H9 (cell line): ENCODE data around the gene ASB4. TPM values are rescaled to one million over a fixed set of nuclear protein-coding genes. Genes with fewer than 3 reads are reported as not detected.

ENCODE experiments used
- DNase-seq: peaks from one replicate; pipeline ENCODE4 v3.0.0-alpha.2; 2017
- H2AFZ ChIP-seq: one replicate; pipeline ENCODE4 v1.6.1; 2013; ENCODE audit warnings: mild to moderate bottlenecking, low read length, control low read depth, moderate library complexity
- H2AK5ac ChIP-seq: 2 replicates; pipeline ENCODE4 v1.6.1; 2013; ENCODE audit warnings: low read length, control low read depth, mixed read lengths; ENCODE audit not compliant: insufficient read length
- H2BK120ac ChIP-seq: one replicate; pipeline ENCODE4 v1.6.1; 2013; ENCODE audit warnings: low read depth, mild to moderate bottlenecking, low read length, control low read depth, inconsistent platforms; ENCODE audit not compliant: poor library complexity, severe bottlenecking
- H2BK12ac ChIP-seq: 2 replicates; pipeline ENCODE4 v1.6.1; 2013; ENCODE audit warnings: low read length, control low read depth, mixed read lengths, low read depth; ENCODE audit not compliant: insufficient read length
- H2BK15ac ChIP-seq: 2 replicates; pipeline ENCODE4 v1.6.1; 2013; ENCODE audit warnings: low read depth, low read length, control low read depth
- H2BK20ac ChIP-seq: one replicate; pipeline ENCODE4 v1.6.1; 2013; ENCODE audit warnings: low read depth, mild to moderate bottlenecking, low read length, control low read depth, inconsistent platforms; ENCODE audit not compliant: poor library complexity, severe bottlenecking
- H2BK5ac ChIP-seq: 2 replicates; pipeline ENCODE4 v1.6.1; 2013; ENCODE audit warnings: low read length, control low read depth, mixed read lengths; ENCODE audit not compliant: insufficient read length
- H3K14ac ChIP-seq: 2 replicates; pipeline ENCODE4 v1.6.1; 2013; ENCODE audit warnings: low read length, control low read depth; ENCODE audit not compliant: insufficient read depth
- H3K18ac ChIP-seq: 2 replicates; pipeline ENCODE4 v1.6.1; 2013; ENCODE audit warnings: low read depth, mild to moderate bottlenecking, mixed read lengths, low read length, control low read depth; ENCODE audit not compliant: insufficient read length
- H3K23ac ChIP-seq: 2 replicates; pipeline ENCODE4 v1.6.1; 2013; ENCODE audit warnings: low read length, control low read depth, mixed read lengths, low read depth; ENCODE audit not compliant: insufficient read length
- H3K23me2 ChIP-seq: 2 replicates; pipeline ENCODE4 v1.6.1; 2013; ENCODE audit warnings: low read depth, mild to moderate bottlenecking, mixed read lengths, low read length, control low read depth; ENCODE audit not compliant: insufficient read length, poor library complexity, severe bottlenecking
- H3K27ac ChIP-seq: 2 replicates; pipeline ENCODE4 v1.5.1; 2013; ENCODE audit warnings: low read length, control low read depth, mixed read lengths, low read depth; ENCODE audit not compliant: insufficient read length
- H3K27me3 ChIP-seq: 2 replicates; pipeline ENCODE4 v1.6.1; 2013; ENCODE audit warnings: low read length, control low read depth, inconsistent platforms; ENCODE audit not compliant: insufficient read depth
- H3K4ac ChIP-seq: 2 replicates; pipeline ENCODE4 v1.6.1; 2013; ENCODE audit warnings: low read depth, mild to moderate bottlenecking, control low read depth, inconsistent platforms, low read length, moderate library complexity
- H3K4me1 ChIP-seq: 2 replicates; pipeline ENCODE4 v1.6.1; 2013; ENCODE audit warnings: low read length, control low read depth, inconsistent platforms; ENCODE audit not compliant: insufficient read depth
- H3K4me2 ChIP-seq: 2 replicates; pipeline ENCODE4 v1.6.1; 2013; ENCODE audit warnings: low read length, control low read depth, mixed read lengths; ENCODE audit not compliant: insufficient read length, insufficient read depth
- H3K56ac ChIP-seq: 2 replicates; pipeline ENCODE4 v1.6.1; 2013; ENCODE audit warnings: low read depth, mild to moderate bottlenecking, mixed read lengths, low read length, control low read depth; ENCODE audit not compliant: insufficient read length
- H3K79me1 ChIP-seq: 2 replicates; pipeline ENCODE4 v1.6.1; 2013; ENCODE audit warnings: low read depth, mild to moderate bottlenecking, moderate library complexity, low read length, control low read depth, inconsistent platforms; ENCODE audit not compliant: insufficient read depth, poor library complexity, severe bottlenecking
- H3K79me2 ChIP-seq: 2 replicates; pipeline ENCODE4 v1.6.1; 2013; ENCODE audit warnings: low read length, control low read depth, inconsistent platforms; ENCODE audit not compliant: insufficient read depth
- H3K9ac ChIP-seq: 2 replicates; pipeline ENCODE4 v1.6.1; 2013; ENCODE audit warnings: low read length, control low read depth, mixed read lengths; ENCODE audit not compliant: insufficient read length; ENCODE audit errors: extremely low read depth
- H3K9me3 ChIP-seq: one replicate; pipeline ENCODE4 v1.6.1; 2013; ENCODE audit warnings: low read depth, low read length, inconsistent platforms; ENCODE audit not compliant: control insufficient read depth
- H3T11ph ChIP-seq: one replicate; pipeline ENCODE4 v1.6.1; 2013; ENCODE audit warnings: mild to moderate bottlenecking, low read length, control low read depth, inconsistent platforms
- H4K20me1 ChIP-seq: one replicate; pipeline ENCODE4 v1.6.1; 2013; ENCODE audit not compliant: control insufficient read depth, insufficient read length, insufficient read depth
- H4K5ac ChIP-seq: 2 replicates; pipeline ENCODE4 v1.6.1; 2013; ENCODE audit warnings: low read depth, mild to moderate bottlenecking, mixed read lengths, low read length, control low read depth; ENCODE audit not compliant: insufficient read length
- H4K8ac ChIP-seq: replicated peaks from 2 replicates; pipeline ENCODE4 v1.6.1; 2013; ENCODE audit warnings: low read length, control low read depth, mixed read lengths, low read depth; ENCODE audit not compliant: insufficient read length
- H4K91ac ChIP-seq: 2 replicates; pipeline ENCODE4 v1.6.1; 2013; ENCODE audit warnings: low read depth, mild to moderate bottlenecking, moderate library complexity, mixed read lengths, low read length, control low read depth; ENCODE audit not compliant: insufficient read length
- H3K27ac Mint-ChIP-seq, 3 experiments: 2 replicates in 2 of 3; 3 replicates in 1 of 3; pipeline ENCODE4 v1.8.0; 2020 to 2021; ENCODE audit warnings: mixed read lengths in 3 of 3, mild to moderate bottlenecking in 1 of 3, moderate library complexity in 1 of 3
- H3K27me3 Mint-ChIP-seq: 2 replicates; pipeline ENCODE4 v1.8.0; 2021; ENCODE audit warnings: low read depth, mild to moderate bottlenecking, moderate library complexity, mixed read lengths
- H3K36me3 Mint-ChIP-seq, 3 experiments: 2 replicates in 2 of 3; 3 replicates in 1 of 3; pipeline ENCODE4 v1.8.0; 2020 to 2021; ENCODE audit warnings: low read depth in 3 of 3, mixed read lengths in 3 of 3; ENCODE audit not compliant: insufficient read depth in 1 of 3
- H3K4me1 Mint-ChIP-seq, 2 experiments: 2 replicates each; pipeline ENCODE4 v1.8.0; 2020; ENCODE audit warnings: mixed read lengths in 2 of 2
- H3K4me3 Mint-ChIP-seq, 2 experiments: 2 replicates in 1 of 2; 3 replicates in 1 of 2; pipeline ENCODE4 v1.8.0; 2020 to 2021; ENCODE audit warnings: mild to moderate bottlenecking in 2 of 2, mixed read lengths in 2 of 2, moderate library complexity in 1 of 2
- H3K9me3 Mint-ChIP-seq, 2 experiments: 2 replicates in 1 of 2; 3 replicates in 1 of 2; pipeline ENCODE4 v1.8.0; 2020; ENCODE audit warnings: mild to moderate bottlenecking in 2 of 2, mixed read lengths in 2 of 2, moderate library complexity in 1 of 2
- WGBS: extraction: QIAGEN DNeasy Blood & Tissue Kit; methylation state at CpG from one replicate; pipeline ENCODE4 v1.1.7; 2013; ENCODE audit warnings: missing lambda C conversion rate, low lambda C conversion rate, mixed read lengths; ENCODE audit not compliant: insufficient read length; ENCODE audit errors: extremely low coverage; 5-methylcytosine and 5-hydroxymethylcytosine counted together
- long read RNA-seq: library from polyadenylated mRNA; unstranded; transcript quantifications from one replicate; pipeline ENCODE4 v2.0.0, GENCODE V29; 2020
- total RNA-seq: library from RNA; stranded (reverse); gene quantifications from 2 replicates; pipeline ENCODE4 v1.2.1, GENCODE V29; 2021
- TF ChIP-seq, protein P1 (sequence below): fragments of 200-600 bp; sonication (generic); conservative IDR thresholded peaks from 3 replicates; pipeline ENCODE4 v1.8.0; 2021; ENCODE audit warnings: antibody characterized with exemption, mild to moderate bottlenecking

ASB4 gene
- not detected in 2 replicates for total RNA-seq
- long read RNA-seq = 0 reads

GRCh38 chr7:95485391-95486123 lies at the start of gene ASB4:
ASB4 (plus strand) TSS chr7:95485943; CDS start chr7:95485972, 29 bp downstream.
- no peak within 1 kb of the TSS for H2AFZ ChIP-seq
- H3K36me3 Mint-ChIP-seq = peaks cover 0 to 3% (median 0%) of the 10 kb centered on the region in 3 experiments; a peak in 1 of 7 replicates
- H2BK15ac ChIP-seq = no peak within 1 kb of the TSS
- H3K9me3 Mint-ChIP-seq = no peaks in the 10 kb centered on the region
- WGBS = no CpG with 5 or more reads among the region's 12 CpGs
- no peak within 1 kb of the TSS for H3K4me2 ChIP-seq
- no peak within 1 kb of the TSS for H3K14ac ChIP-seq
- H3T11ph ChIP-seq = no peak within 1 kb of the TSS
- no peak within 1 kb of the TSS for H3K27ac ChIP-seq
- H3K18ac ChIP-seq = no peak within 1 kb of the TSS
- H3K23me2 ChIP-seq = no peaks in the 10 kb centered on the region
- no peak within 1 kb of the TSS for H3K4me3 Mint-ChIP-seq
- no peak within 1 kb of the TSS for H4K91ac ChIP-seq
- H3K79me2 ChIP-seq = no peaks in the 10 kb centered on the region
- no peak within 1 kb of the TSS for H3K9ac ChIP-seq
- H3K79me1 ChIP-seq = no peaks in the 10 kb centered on the region
- H3K23ac ChIP-seq = no peak within 1 kb of the TSS
- TF ChIP-seq, protein P1, sequence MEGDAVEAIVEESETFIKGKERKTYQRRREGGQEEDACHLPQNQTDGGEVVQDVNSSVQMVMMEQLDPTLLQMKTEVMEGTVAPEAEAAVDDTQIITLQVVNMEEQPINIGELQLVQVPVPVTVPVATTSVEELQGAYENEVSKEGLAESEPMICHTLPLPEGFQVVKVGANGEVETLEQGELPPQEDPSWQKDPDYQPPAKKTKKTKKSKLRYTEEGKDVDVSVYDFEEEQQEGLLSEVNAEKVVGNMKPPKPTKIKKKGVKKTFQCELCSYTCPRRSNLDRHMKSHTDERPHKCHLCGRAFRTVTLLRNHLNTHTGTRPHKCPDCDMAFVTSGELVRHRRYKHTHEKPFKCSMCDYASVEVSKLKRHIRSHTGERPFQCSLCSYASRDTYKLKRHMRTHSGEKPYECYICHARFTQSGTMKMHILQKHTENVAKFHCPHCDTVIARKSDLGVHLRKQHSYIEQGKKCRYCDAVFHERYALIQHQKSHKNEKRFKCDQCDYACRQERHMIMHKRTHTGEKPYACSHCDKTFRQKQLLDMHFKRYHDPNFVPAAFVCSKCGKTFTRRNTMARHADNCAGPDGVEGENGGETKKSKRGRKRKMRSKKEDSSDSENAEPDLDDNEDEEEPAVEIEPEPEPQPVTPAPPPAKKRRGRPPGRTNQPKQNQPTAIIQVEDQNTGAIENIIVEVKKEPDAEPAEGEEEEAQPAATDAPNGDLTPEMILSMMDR = no peak
- H3K27me3 ChIP-seq = no peaks in the 10 kb centered on the region
- H3K27ac Mint-ChIP-seq = no peak within 1 kb of the TSS
- no peak within 1 kb of the TSS for H4K8ac ChIP-seq
- no peak within 1 kb of the TSS for H2AK5ac ChIP-seq
- no peak within 1 kb of the TSS for H2BK12ac ChIP-seq
- no peak within 1 kb of the TSS for H2BK20ac ChIP-seq
- no peaks in the 10 kb centered on the region for H4K20me1 ChIP-seq
- H3K56ac ChIP-seq = no peak within 1 kb of the TSS
- H3K4me1 Mint-ChIP-seq = peaks cover 10 to 13% of the 10 kb centered on the region in 2 experiments
- H3K4ac ChIP-seq = no peak within 1 kb of the TSS
- no peak for DNase-seq
- no peaks in the 10 kb centered on the region; the same call in 1 of the 2 replicates for H3K4me1 ChIP-seq
- H3K27me3 Mint-ChIP-seq = peaks cover 4% of the 10 kb centered on the region; the same call in 1 of the 2 replicates
- no peaks in the 10 kb centered on the region for H3K9me3 ChIP-seq
- H2BK5ac ChIP-seq = no peak within 1 kb of the TSS
- H2BK120ac ChIP-seq = no peak within 1 kb of the TSS
- no peak within 1 kb of the TSS for H4K5ac ChIP-seq
